GM18499 (cell line): ENCODE data around the gene OR4K13.

Experiments used
- ATAC-seq: cut with Tn5 transposase; IDR thresholded peaks from one replicate; pipeline ENCODE4 v1.9.1; 2021; ENCODE audit warnings: moderate number of reproducible peaks; ENCODE audit not compliant: insufficient read depth, unreplicated experiment

The OR4K13 gene, protein sequence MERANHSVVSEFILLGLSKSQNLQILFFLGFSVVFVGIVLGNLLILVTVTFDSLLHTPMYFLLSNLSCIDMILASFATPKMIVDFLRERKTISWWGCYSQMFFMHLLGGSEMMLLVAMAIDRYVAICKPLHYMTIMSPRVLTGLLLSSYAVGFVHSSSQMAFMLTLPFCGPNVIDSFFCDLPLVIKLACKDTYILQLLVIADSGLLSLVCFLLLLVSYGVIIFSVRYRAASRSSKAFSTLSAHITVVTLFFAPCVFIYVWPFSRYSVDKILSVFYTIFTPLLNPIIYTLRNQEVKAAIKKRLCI

DNA sequence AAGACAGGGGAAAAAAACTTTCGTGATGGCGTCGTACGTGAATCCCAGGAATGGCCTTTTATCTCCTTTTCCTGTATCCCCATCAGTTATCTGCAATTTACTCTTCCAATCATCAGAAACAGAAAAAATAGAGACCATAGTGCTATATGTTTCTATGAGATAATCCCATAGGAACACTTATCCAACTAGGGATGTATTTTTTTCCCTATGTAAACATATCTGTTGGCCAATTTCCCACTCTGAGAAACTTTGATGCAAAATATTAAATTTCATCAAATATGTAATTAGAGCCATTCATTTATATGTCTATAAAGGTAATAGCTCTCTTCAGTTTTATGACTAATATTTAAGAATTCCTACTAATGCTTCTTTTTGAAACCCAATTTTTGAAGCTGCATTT, at the start of gene OR4K13:
Gene OR4K13, minus strand, starts transcription at position 101 of the 400 bp plus-strand sequence. CDS start 1,280 bp downstream, outside the sequence.
- ATAC-seq: no peak

DNA sequence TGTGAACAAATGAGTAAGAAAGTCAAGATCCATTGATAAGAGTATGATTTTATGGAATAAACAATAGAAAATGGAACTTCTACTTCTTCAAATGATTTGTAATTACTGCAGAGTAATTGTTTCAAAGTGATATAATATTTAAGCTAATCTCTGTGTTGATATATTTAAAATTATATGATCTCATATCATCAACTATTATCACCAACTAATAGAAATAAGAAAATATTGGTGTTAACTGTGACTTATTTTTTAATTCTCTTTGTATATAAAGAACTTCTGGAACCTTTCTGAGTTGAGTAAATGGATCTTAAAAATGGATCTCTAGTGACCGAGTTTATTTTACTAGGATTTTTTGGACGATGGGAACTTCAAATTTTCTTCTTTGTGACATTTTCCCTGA, 23.9 kb upstream of the OR4K13 start, which contains the start of gene OR4L1:
Gene OR4L1, plus strand, starts transcription at position 301 of the 400 bp plus-strand sequence. Its CDS starts 0 bp downstream, at position 301.
- no peak for ATAC-seq

GRCh38 chr14:20048202-20048601, 12.4 kb upstream of the OR4K13 start:
- ATAC-seq: no peak

DNA sequence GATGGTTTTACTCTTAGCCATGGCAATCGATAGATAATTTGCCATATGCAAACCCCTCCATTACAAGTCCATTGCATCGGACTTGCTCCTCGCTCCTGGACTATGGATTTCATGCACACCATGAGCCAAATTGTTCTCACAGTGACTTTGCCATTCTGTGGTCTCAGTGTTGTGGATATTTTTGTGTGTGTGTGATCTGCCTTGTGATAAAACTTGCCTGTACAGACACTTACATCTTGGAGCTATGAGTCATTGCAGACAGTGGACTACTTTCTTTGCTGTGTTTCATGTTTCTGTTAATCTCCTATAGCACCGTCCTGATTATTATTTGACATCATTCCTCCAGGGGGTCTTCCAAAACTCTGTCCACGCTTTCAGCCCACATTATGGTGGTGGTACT, 8.4 kb upstream of the OR4K13 start:
- no peak for ATAC-seq

DNA sequence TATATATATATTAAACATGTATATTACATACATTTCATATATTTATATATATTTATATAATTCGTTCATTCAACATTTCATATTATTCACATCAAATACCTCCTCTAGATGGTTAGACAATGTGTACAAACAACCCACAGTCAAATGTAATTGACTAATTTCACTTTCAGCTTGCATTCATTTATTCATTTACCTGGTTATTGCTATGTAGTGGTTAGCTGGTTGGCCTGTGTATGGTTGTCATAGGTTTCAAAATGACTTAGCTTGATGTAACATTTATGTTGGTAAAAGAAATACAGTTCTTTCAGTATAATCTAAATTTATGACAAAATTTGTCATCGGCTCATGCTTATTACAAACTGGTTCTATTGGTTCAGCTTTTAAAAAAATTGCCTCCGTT, 389 bp downstream of the OR4K13 start:
- no peak for ATAC-seq

GRCh38 chr14:20031058-20031457, 4.8 kb downstream of the OR4K13 start:
- no peak for ATAC-seq

- no peak for ATAC-seq
Measured at GRCh38 chr14:20019257-20019865, 16.5 kb downstream of the OR4K13 start, which contains the start of gene OR4K14. Gene OR4K14 (minus strand): TSS chr14:20019307. CDS start chr14:20015193, 4,114 bp downstream.

- no peak for ATAC-seq
Measured at GRCh38 chr14:20008156-20008555, 27.7 kb downstream of the OR4K13 start.

GRCh38 chr14:20002319-20002718, 33.5 kb downstream of the OR4K13 start:
- ATAC-seq: no peak

- no peak for ATAC-seq
Measured at GRCh38 chr14:20001863-20002262, 34.0 kb downstream of the OR4K13 start, which contains the start of gene OR4Q2. Gene OR4Q2 (plus strand): TSS chr14:20002163.

DNA sequence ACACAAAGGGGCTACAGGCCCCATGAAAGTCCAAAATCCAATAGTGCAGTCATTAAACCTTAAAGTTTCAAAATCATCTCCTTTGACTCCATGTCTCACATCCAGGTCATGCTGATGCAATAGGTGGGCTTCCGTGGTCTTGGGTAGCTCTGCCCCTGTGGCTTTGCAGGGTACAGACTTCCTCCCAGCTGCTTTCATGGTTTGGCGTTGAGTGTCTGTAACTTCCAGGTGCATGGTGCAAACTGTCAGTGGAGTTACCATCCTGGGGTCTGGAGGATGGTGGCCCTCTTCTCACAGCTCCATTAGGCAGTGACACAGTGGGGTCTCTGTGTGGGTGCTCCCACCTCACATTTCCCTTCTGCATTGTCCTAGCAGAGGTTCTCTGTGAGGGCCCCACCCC, 42.4 kb downstream of the OR4K13 start:
- ATAC-seq: no peak
